Measurements from ENCODE around the gene RGMA.
A peak's percentile ranks its signal among the peaks of the same experiment; 100 is the strongest.

RGMA gene

GRCh38 chr15:93029214-93029835, 59.7 kb downstream of the RGMA start:
- Mint-ChIP-seq H3K9me3 (no peaks in the 10 kb centered on the region), H3K36me3 (ENCODE audit: insufficient read depth) (peaks cover 49% of the 10 kb centered on the region), H3K4me1 (ENCODE audit: low read depth in 2 of 2) (peaks cover 34 to 43% of the 10 kb centered on the region in 2 donors), H3K27ac (peak overlapping the region; percentile 63 to 79), H3K27me3 (no peaks in the 10 kb centered on the region), H3K4me3 (no peak overlapping the region)
- DNase-seq (no peak), ATAC-seq (replicated peaks) (no peak)

GRCh38 chr15:93028632-93029213, 60.3 kb downstream of the RGMA start:
- peaks cover 35 to 43% of the 10 kb centered on the region in 2 donors for H3K4me1 Mint-ChIP-seq (ENCODE audit: low read depth in 2 of 2)
- no peaks in the 10 kb centered on the region for H3K9me3 Mint-ChIP-seq
- DNase-seq: no peak
- H3K36me3 Mint-ChIP-seq (ENCODE audit: insufficient read depth): peaks cover 55% of the 10 kb centered on the region
- H3K4me3 Mint-ChIP-seq: no peak overlapping the region
- ATAC-seq (replicated peaks): no peak
- H3K27me3 Mint-ChIP-seq: no peaks in the 10 kb centered on the region
- peak overlapping the region; percentile 31 to 49 for H3K27ac Mint-ChIP-seq

GRCh38 chr15:93028111-93028631, 60.8 kb downstream of the RGMA start:
- ATAC-seq (replicated peaks) (no peak), DNase-seq (no peak)
- peaks cover 61% of the 10 kb centered on the region for H3K36me3 Mint-ChIP-seq (ENCODE audit: insufficient read depth)
- peak overlapping the region; percentile 31 to 49 for H3K27ac Mint-ChIP-seq
- H3K27me3 Mint-ChIP-seq: no peaks in the 10 kb centered on the region
- H3K9me3 Mint-ChIP-seq: no peaks in the 10 kb centered on the region
- H3K4me1 Mint-ChIP-seq (ENCODE audit: low read depth in 2 of 2): peaks cover 37 to 49% of the 10 kb centered on the region in 2 donors
- H3K4me3 Mint-ChIP-seq: peak overlapping the region in 1 of 2 donors; percentile 5

- DNase-seq: no peak
- peak overlapping the region in 1 of 2 donors; percentile 89 for H3K27ac Mint-ChIP-seq
Observed at GRCh38 chr15:93027413-93027812, 61.6 kb downstream of the RGMA start.

GRCh38 chr15:93026380-93026817, 62.6 kb downstream of the RGMA start:
- peak overlapping the region; percentile 89 to 91 for H3K27ac Mint-ChIP-seq
- H3K27me3 Mint-ChIP-seq: no peaks in the 10 kb centered on the region
- ATAC-seq (replicated peaks) (no peak), DNase-seq (no peak)
- H3K4me3 Mint-ChIP-seq: no peak overlapping the region
- no peaks in the 10 kb centered on the region for H3K9me3 Mint-ChIP-seq
- H3K36me3 Mint-ChIP-seq (ENCODE audit: insufficient read depth): peaks cover 77% of the 10 kb centered on the region
- H3K4me1 Mint-ChIP-seq (ENCODE audit: low read depth in 2 of 2): peaks cover 52 to 61% of the 10 kb centered on the region in 2 donors

More at GRCh38 chr15:93027413-93027812, 61.6 kb downstream of the RGMA start:
- Mint-ChIP-seq H3K36me3 (ENCODE audit: insufficient read depth) (peaks cover 68% of the 10 kb centered on the region), H3K27me3 (no peaks in the 10 kb centered on the region), H3K9me3 (no peaks in the 10 kb centered on the region), H3K4me1 (ENCODE audit: low read depth in 2 of 2) (peaks cover 45 to 56% of the 10 kb centered on the region in 2 donors), H3K4me3 (no peak overlapping the region)
- ATAC-seq (replicated peaks): no peak

GRCh38 chr15:93025625-93025982, 63.4 kb downstream of the RGMA start:
- Mint-ChIP-seq H3K36me3 (ENCODE audit: insufficient read depth) (peaks cover 85% of the 10 kb centered on the region), H3K4me3 (peak overlapping the region; percentile 40 to 43), H3K4me1 (ENCODE audit: low read depth in 2 of 2) (peaks cover 56 to 60% of the 10 kb centered on the region in 2 donors), H3K27ac (peak overlapping the region; percentile 89 to 91), H3K9me3 (no peaks in the 10 kb centered on the region), H3K27me3 (no peaks in the 10 kb centered on the region)
- ATAC-seq (replicated peaks) (peak; percentile 57), DNase-seq (no peak)

- Mint-ChIP-seq H3K36me3 (ENCODE audit: insufficient read depth) (peaks cover 91% of the 10 kb centered on the region), H3K9me3 (no peaks in the 10 kb centered on the region), H3K27ac (peak overlapping the region; percentile 89 to 91), H3K27me3 (no peaks in the 10 kb centered on the region), H3K4me3 (peak overlapping the region; percentile 43 to 57), H3K4me1 (ENCODE audit: low read depth in 2 of 2) (peaks cover 55 to 59% of the 10 kb centered on the region in 2 donors)
- ATAC-seq (replicated peaks) (no peak), DNase-seq (no peak)
Observed at GRCh38 chr15:93024716-93025624, 64.0 kb downstream of the RGMA start.

- H3K4me1 Mint-ChIP-seq (ENCODE audit: low read depth in 2 of 2): peaks cover 50 to 54% of the 10 kb centered on the region in 2 donors
Observed at GRCh38 chr15:93024293-93024692, 64.7 kb downstream of the RGMA start.

GRCh38 chr15:93020976-93021772, 67.8 kb downstream of the RGMA start:
- H3K27ac Mint-ChIP-seq: peak overlapping the region; percentile 74 to 88
- ATAC-seq (replicated peaks): peak; percentile 10
- peaks cover 48 to 58% of the 10 kb centered on the region in 2 donors for H3K4me1 Mint-ChIP-seq (ENCODE audit: low read depth in 2 of 2)
- DNase-seq: no peak
- H3K4me3 Mint-ChIP-seq: no peak overlapping the region
- peaks cover 98% of the 10 kb centered on the region for H3K36me3 Mint-ChIP-seq (ENCODE audit: insufficient read depth)
- H3K9me3 Mint-ChIP-seq: no peaks in the 10 kb centered on the region
- no peaks in the 10 kb centered on the region for H3K27me3 Mint-ChIP-seq

More at GRCh38 chr15:93024293-93024692, 64.7 kb downstream of the RGMA start:
- Mint-ChIP-seq H3K27me3 (no peaks in the 10 kb centered on the region), H3K36me3 (ENCODE audit: insufficient read depth) (peaks cover 92% of the 10 kb centered on the region), H3K27ac (peak overlapping the region; percentile 89 to 91), H3K9me3 (no peaks in the 10 kb centered on the region), H3K4me3 (peak overlapping the region; percentile 43 to 57)
- no peak for ATAC-seq (replicated peaks)
- no peak for DNase-seq

- peaks cover 41 to 47% of the 10 kb centered on the region in 2 donors for H3K4me1 Mint-ChIP-seq (ENCODE audit: low read depth in 2 of 2)
- H3K4me3 Mint-ChIP-seq: no peak overlapping the region
- H3K9me3 Mint-ChIP-seq: no peaks in the 10 kb centered on the region
- DNase-seq (no peak), ATAC-seq (replicated peaks) (no peak)
- H3K27ac Mint-ChIP-seq: peak overlapping the region; percentile 74 to 88
- H3K36me3 Mint-ChIP-seq (ENCODE audit: insufficient read depth): peaks cover 98% of the 10 kb centered on the region
- H3K27me3 Mint-ChIP-seq: no peaks in the 10 kb centered on the region
Observed at GRCh38 chr15:93019971-93020370, 69.0 kb downstream of the RGMA start.

GRCh38 chr15:93019090-93019489, 69.9 kb downstream of the RGMA start:
- no peaks in the 10 kb centered on the region for H3K9me3 Mint-ChIP-seq
- DNase-seq (no peak), ATAC-seq (replicated peaks) (no peak)
- peaks cover 34 to 39% of the 10 kb centered on the region in 2 donors for H3K4me1 Mint-ChIP-seq (ENCODE audit: low read depth in 2 of 2)
- peak overlapping the region; percentile 7 to 88 for H3K27ac Mint-ChIP-seq
- no peaks in the 10 kb centered on the region for H3K27me3 Mint-ChIP-seq
- H3K36me3 Mint-ChIP-seq (ENCODE audit: insufficient read depth): peaks cover 98% of the 10 kb centered on the region
- H3K4me3 Mint-ChIP-seq: no peak overlapping the region

- H3K4me3 Mint-ChIP-seq: no peak overlapping the region
- peak overlapping the region; percentile 7 to 88 for H3K27ac Mint-ChIP-seq
- H3K36me3 Mint-ChIP-seq (ENCODE audit: insufficient read depth): peaks cover 98% of the 10 kb centered on the region
- DNase-seq (no peak), ATAC-seq (replicated peaks) (no peak)
- no peaks in the 10 kb centered on the region for H3K27me3 Mint-ChIP-seq
- no peaks in the 10 kb centered on the region for H3K9me3 Mint-ChIP-seq
- peaks cover 33 to 40% of the 10 kb centered on the region in 2 donors for H3K4me1 Mint-ChIP-seq (ENCODE audit: low read depth in 2 of 2)
Observed at GRCh38 chr15:93018574-93018973, 70.4 kb downstream of the RGMA start.
